CD4-positive, alpha-beta memory T cell (primary cell): ENCODE results near the gene HNRNPR. TPM values are rescaled to one million over a fixed set of nuclear protein-coding genes. Genes with fewer than 3 reads are reported as not detected.
"Not testable (repeated sequence)": the region's sequence is repeated elsewhere in the genome, so short reads cannot be mapped to it uniquely, and the experiment has no call there.

Experiments
- CTCF ChIA-PET: fragments of 350-600 bp; sonication (Branson Sonifier 250); formaldehyde crosslinking; loops from one replicate; lab custom pipeline; 2021; ENCODE audit warnings: inconsistent platforms; ENCODE audit not compliant: partially characterized antibody; lab: Charles Lee
- POLR2A ChIA-PET: fragments of 350-600 bp; sonication (Branson Sonifier 250); formaldehyde crosslinking; loops from one replicate; lab custom pipeline; 2021; ENCODE audit not compliant: partially characterized antibody; lab: Charles Lee
- DNase-seq, 5 donors: peaks; one replicate each; pipeline versions ENCODE4 v3.0.0 to v3.0.0-alpha.2; 2020 to 2022; ENCODE audit warnings: mixed read lengths in 1 of 5
- H3K27ac ChIP-seq: one replicate; pipeline ENCODE4 v1.7.0; 2013; ENCODE audit warnings: low read depth, low read length
- H3K27me3 ChIP-seq: 2 replicates; pipeline ENCODE4 v1.7.0; 2013; ENCODE audit warnings: mild to moderate bottlenecking, low read length, moderate library complexity; ENCODE audit not compliant: insufficient read depth
- H3K36me3 ChIP-seq: 2 replicates; pipeline ENCODE4 v1.7.0; 2013; ENCODE audit warnings: mild to moderate bottlenecking, low read length, moderate library complexity; ENCODE audit not compliant: insufficient read depth
- H3K4me1 ChIP-seq: 2 replicates; pipeline ENCODE4 v1.7.0; 2013; ENCODE audit warnings: mild to moderate bottlenecking, low read length, moderate library complexity; ENCODE audit not compliant: insufficient read depth
- H3K4me3 ChIP-seq, 2 donors: one replicate each; pipeline ENCODE4 v1.7.0; 2013; ENCODE audit warnings: low read length in 2 of 2, mild to moderate bottlenecking in 1 of 2
- H3K9me3 ChIP-seq, 2 donors: one replicate each; pipeline ENCODE4 v1.7.0; 2013; ENCODE audit warnings: low read length in 2 of 2, control low read depth in 1 of 2; ENCODE audit not compliant: control insufficient read depth in 1 of 2
- H3K27ac Mint-ChIP-seq, 7 donors: one replicate each; pipeline ENCODE4 v1.8.0; 2020 to 2021; ENCODE audit warnings: mixed read lengths in 7 of 7, mild to moderate bottlenecking in 6 of 7, inconsistent platforms in 3 of 7, moderate library complexity in 3 of 7
- H3K27me3 Mint-ChIP-seq, 2 donors: one replicate each; pipeline ENCODE4 v1.8.0; 2020 to 2021; ENCODE audit warnings: mixed read lengths in 2 of 2
- H3K36me3 Mint-ChIP-seq, 2 donors: one replicate each; pipeline ENCODE4 v1.8.0; 2020 to 2021; ENCODE audit warnings: mixed read lengths in 2 of 2, inconsistent platforms in 1 of 2, mild to moderate bottlenecking in 1 of 2
- H3K4me1 Mint-ChIP-seq, 4 donors: one replicate each; pipeline ENCODE4 v1.8.0; 2020 to 2021; ENCODE audit warnings: mixed read lengths in 4 of 4, mild to moderate bottlenecking in 1 of 4
- H3K4me3 Mint-ChIP-seq, 8 donors: one replicate each; pipeline ENCODE4 v1.8.0; 2020 to 2021; ENCODE audit warnings: mixed read lengths in 8 of 8, mild to moderate bottlenecking in 7 of 8, moderate library complexity in 6 of 8, inconsistent platforms in 3 of 8
- H3K9me3 Mint-ChIP-seq, 8 donors: one replicate each; pipeline ENCODE4 v1.8.0; 2020 to 2021; ENCODE audit warnings: mixed read lengths in 8 of 8, mild to moderate bottlenecking in 5 of 8, inconsistent platforms in 3 of 8, moderate library complexity in 1 of 8
- intact Hi-C: fragments of 100-400 bp; cut with micrococcal nuclease; formaldehyde crosslinking; loops from one replicate; pipeline ENCODE4 v1.15.1; 2023
- polyA plus RNA-seq, 2 donors: library from polyadenylated mRNA; unstranded; fragments of 300-500 nt; fragmentation: Illumina TruSeq; gene quantifications; one replicate each; pipeline ENCODE4 v1.2.3, GENCODE V29; 2021
- total RNA-seq, 2 experiments: library from RNA; stranded (reverse); gene quantifications; one replicate each; pipeline ENCODE4 v1.2.3, GENCODE V29; 2021

HNRNPR gene
- total and polyA plus RNA-seq, 4 experiments from 2014 or later: 115 to 194 (median 153) TPM

DNA sequence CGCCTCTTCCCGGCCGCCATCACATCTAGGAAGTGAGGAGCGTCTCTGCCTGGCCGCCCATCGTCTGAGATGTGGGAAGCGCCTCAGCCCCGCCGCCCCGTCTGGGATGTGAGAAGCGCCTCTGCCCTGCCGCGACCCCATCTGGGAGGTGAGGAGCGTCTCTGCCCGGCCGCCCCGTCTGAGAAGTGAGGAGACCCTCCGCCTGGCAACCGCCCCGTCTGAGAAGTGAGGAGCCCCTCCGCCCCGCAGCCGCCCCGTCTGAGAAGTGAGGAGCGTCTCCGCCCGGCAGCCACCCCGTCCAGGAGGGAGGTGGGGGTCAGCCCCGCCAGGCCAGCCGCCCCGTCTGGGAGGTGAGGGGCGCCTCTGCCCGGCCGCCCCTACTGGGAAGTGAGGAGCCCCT, 86.7 kb downstream of the HNRNPR start:
- H3K4me3 ChIP-seq, POLR2A ChIA-PET, H3K9me3 ChIP-seq, H3K4me3 Mint-ChIP-seq, H3K27me3 ChIP-seq, DNase-seq, H3K36me3 Mint-ChIP-seq, CTCF ChIA-PET, intact Hi-C loops, H3K4me1 Mint-ChIP-seq, H3K27ac Mint-ChIP-seq, H3K27ac ChIP-seq, H3K4me1 ChIP-seq, H3K27me3 Mint-ChIP-seq, H3K36me3 ChIP-seq, H3K9me3 Mint-ChIP-seq: not testable (repeated sequence)

Other genes starting within 250 kb of the HNRNPR start
- 10 to 100 TPM; 24.7 to 27.9 TPM for gene LUZP1, start 175.4 kb downstream of the HNRNPR start, total RNA-seq
- 10 to 100 TPM; 11.6 to 39.3 TPM for gene LUZP1, start 175.4 kb downstream of the HNRNPR start, polyA plus RNA-seq
- gene HTR1D, start 126.8 kb downstream of the HNRNPR start, total RNA-seq: not detected
- not detected for gene HTR1D, start 126.8 kb downstream of the HNRNPR start, polyA plus RNA-seq
- gene ZNF436, start 25.6 kb upstream of the HNRNPR start, total RNA-seq: 10 to 100 TPM; 11.0 to 11.9 TPM
- 1 to 10 TPM; 1.7 to 3.5 TPM for gene ZNF436, start 25.6 kb upstream of the HNRNPR start, polyA plus RNA-seq
- gene TCEA3, start 80.5 kb upstream of the HNRNPR start, total RNA-seq: 10 to 100 TPM; 28.7 to 30.8 TPM
- gene TCEA3, start 80.5 kb upstream of the HNRNPR start, polyA plus RNA-seq: 10 to 100 TPM; 22.7 to 28.0 TPM
- 1 to 10 TPM; 1.2 to 1.4 TPM for gene ASAP3, start 139.9 kb upstream of the HNRNPR start, total RNA-seq
- 1 to 10 TPM in 1 of 2 donors, under 1 TPM in 1; 0.73 to 1.4 TPM for gene ASAP3, start 139.9 kb upstream of the HNRNPR start, polyA plus RNA-seq
- 1 to 10 TPM; 1.1 to 1.2 TPM for gene E2F2, start 186.9 kb upstream of the HNRNPR start, total RNA-seq
- gene E2F2, start 186.9 kb upstream of the HNRNPR start, polyA plus RNA-seq: 1 to 10 TPM in 1 of 2 donors, under 1 TPM in 1; 0.69 to 1.1 TPM
- 10 to 100 TPM; 89.6 to 98.0 TPM for gene ID3, start 215.2 kb upstream of the HNRNPR start, total RNA-seq
- gene ID3, start 215.2 kb upstream of the HNRNPR start, polyA plus RNA-seq: 10 to 100 TPM in 1 of 2 donors, 1 to 10 TPM in 1; 8.9 to 20.1 TPM